ENCODE measurements around the gene FCGR3A. TPM values are rescaled to one million over a fixed set of nuclear protein-coding genes. Genes with fewer than 3 reads are reported as not detected.

FCGR3A gene
- polyA plus RNA-seq, 3 donors = 35.9 to 138 (median 131) TPM

GRCh38 chr1:161502641-161503393 is 46.8 kb downstream of the FCGR3A start:
- no peak overlapping the region for H3K4me2 ChIP-seq (replicated peaks; ENCODE audit: extremely low read depth, low read length, poor library complexity, severe bottlenecking)
- H3K4me1 Mint-ChIP-seq = peaks cover 64% of the 10 kb centered on the region
- no peak overlapping the region for H3K27ac Mint-ChIP-seq
- WGBS (ENCODE audit: insufficient coverage) = no CpG with 5 or more reads among the region's 1 CpG
- no peaks in the 10 kb centered on the region for H3K9me3 ChIP-seq (replicated peaks in 1 of 2; ENCODE audit: control insufficient read depth in 1 of 2, insufficient read depth in 1 of 2, low read length in 2 of 2)
- no peaks in the 10 kb centered on the region for H3K27me3 Mint-ChIP-seq (ENCODE audit: low read depth in 3 of 3)
- no peaks in the 10 kb centered on the region for H3K27me3 ChIP-seq (ENCODE audit: control insufficient read depth in 2 of 2, insufficient read depth in 2 of 2, low read length in 2 of 2)
- H4K20me1 ChIP-seq (ENCODE audit: insufficient read depth, low read length) = peaks cover 15% of the 10 kb centered on the region
- H3K36me3 ChIP-seq (replicated peaks in 1 of 2; ENCODE audit: control insufficient read depth in 1 of 2, insufficient read depth in 2 of 2, low read length in 2 of 2) = peaks cover 3 to 4% of the 10 kb centered on the region in 2 donors
- H3K27ac ChIP-seq (ENCODE audit: low read depth in 1 of 2, low read length in 2 of 2) = no peak overlapping the region
- H2AFZ ChIP-seq (ENCODE audit: insufficient read depth, low read depth, low read length, poor library complexity, severe bottlenecking) = no peak overlapping the region
- no peak overlapping the region for H3K4me3 Mint-ChIP-seq
- no peak for TF ChIP-seq CTCF (IDR thresholded peaks at IDR 0.05)
- H3K9me3 Mint-ChIP-seq = no peaks in the 10 kb centered on the region
- no peak for DNase-seq
- no peak overlapping the region for H3K9ac ChIP-seq (ENCODE audit: insufficient read depth, low read length, poor library complexity, severe bottlenecking)
- peaks cover 7 to 17% of the 10 kb centered on the region in 2 donors for H3K36me3 Mint-ChIP-seq
- peaks cover 24% of the 10 kb centered on the region for H3K79me2 ChIP-seq (ENCODE audit: insufficient read depth, low read length)
- intact Hi-C loops (cut with micrococcal nuclease) = no loop called here
- H3K4me3 ChIP-seq (replicated peaks in 1 of 3; ENCODE audit: low read depth in 2 of 3, low read length in 3 of 3) = no peak overlapping the region
- peaks cover 63 to 72% of the 10 kb centered on the region in 2 donors for H3K4me1 ChIP-seq (ENCODE audit: control insufficient read depth in 1 of 2, insufficient read depth in 2 of 2, low read length in 2 of 2)

- peaks cover 58% of the 10 kb centered on the region for H3K4me1 Mint-ChIP-seq
- intact Hi-C loops (cut with micrococcal nuclease) = no loop called here
- no peak overlapping the region for H3K27ac Mint-ChIP-seq
- Histone ChIP-seq H3K4me1 (ENCODE audit: control insufficient read depth in 1 of 2, insufficient read depth in 2 of 2, low read length in 2 of 2) (peaks cover 57 to 66% of the 10 kb centered on the region in 2 donors), H3K9me3 (replicated peaks in 1 of 2; ENCODE audit: control insufficient read depth in 1 of 2, insufficient read depth in 1 of 2, low read length in 2 of 2) (no peaks in the 10 kb centered on the region), H3K79me2 (ENCODE audit: insufficient read depth, low read length) (peaks cover 18% of the 10 kb centered on the region), H3K27ac (ENCODE audit: low read depth in 1 of 2, low read length in 2 of 2) (no peak overlapping the region), H3K4me3 (replicated peaks in 1 of 3; ENCODE audit: low read depth in 2 of 3, low read length in 3 of 3) (no peak overlapping the region), H3K27me3 (ENCODE audit: control insufficient read depth in 2 of 2, insufficient read depth in 2 of 2, low read length in 2 of 2) (no peaks in the 10 kb centered on the region), H3K4me2 (replicated peaks; ENCODE audit: extremely low read depth, low read length, poor library complexity, severe bottlenecking) (no peak overlapping the region), H2AFZ (ENCODE audit: insufficient read depth, low read depth, low read length, poor library complexity, severe bottlenecking) (no peak overlapping the region), H4K20me1 (ENCODE audit: insufficient read depth, low read length) (peaks cover 9% of the 10 kb centered on the region), H3K9ac (ENCODE audit: insufficient read depth, low read length, poor library complexity, severe bottlenecking) (no peak overlapping the region), H3K36me3 (replicated peaks in 1 of 2; ENCODE audit: control insufficient read depth in 1 of 2, insufficient read depth in 2 of 2, low read length in 2 of 2) (peaks cover 0 to under 1% of the 10 kb centered on the region in 2 donors)
- peaks cover 4 to 10% of the 10 kb centered on the region in 2 donors for H3K36me3 Mint-ChIP-seq
- H3K9me3 Mint-ChIP-seq = no peaks in the 10 kb centered on the region
- WGBS (ENCODE audit: insufficient coverage) = 100% methylated on average over 3 of the region's 4 CpGs
- TF ChIP-seq CTCF (IDR thresholded peaks at IDR 0.05) = no peak
- H3K4me3 Mint-ChIP-seq = no peak overlapping the region
- peaks cover 0 to 1% (median 0%) of the 10 kb centered on the region in 3 donors for H3K27me3 Mint-ChIP-seq (ENCODE audit: low read depth in 3 of 3)
- DNase-seq = no peak
Observed at GRCh38 chr1:161502181-161502580, 47.4 kb downstream of the FCGR3A start.

Measured in CD14-positive monocyte (primary cell).